Measurements from ENCODE around the gene TBC1D12. TPM values are rescaled to one million over a fixed set of nuclear protein-coding genes. Genes with fewer than 3 reads are reported as not detected.

The TBC1D12 gene
- total RNA-seq = 13.6 and 16.7 TPM in 2 replicates

GRCh38 chr10:94402204-94402842 is at the start of gene TBC1D12:
Gene TBC1D12, plus strand, starts transcription at chr10:94402541. Its CDS starts 73 bp downstream, at chr10:94402614.

GRCh38 chr10:94362360-94363250 is 39.7 kb upstream of the TBC1D12 start, which contains the start of gene NOC3L:
Gene NOC3L, minus strand, starts transcription at chr10:94362939. Its CDS starts 101 bp downstream, at chr10:94362838.

GRCh38 chr10:94545391-94546048 is 143.2 kb downstream of the TBC1D12 start, which contains the start of gene HELLS:
Gene HELLS, plus strand, starts transcription at chr10:94545788. Its CDS starts 134 bp downstream, at chr10:94545922.

Other genes with a start within 250 kb of the TBC1D12 start
- 44.4 and 60.1 TPM in 2 replicates for gene NOC3L, start 39.6 kb upstream of the TBC1D12 start, total RNA-seq
- 21.5 and 76.8 TPM in 2 replicates for gene HELLS, start 143.2 kb downstream of the TBC1D12 start, total RNA-seq

Data from uterine smooth muscle cell (primary cell).